RWPE2 (cell line): ENCODE results near the gene PCGF3.

ENCODE experiments used
- ATAC-seq: fragments of 200-7000 bp; cut with Tn5 transposase; 3 replicates; pipeline ENCODE4 v1.9.1; 2021; ENCODE audit warnings: low read depth
- DNase-seq: peaks from one replicate; pipeline ENCODE4 v3.0.0-alpha.2; 2020; ENCODE audit warnings: low spot score
- H3K27ac ChIP-seq: fragments of 450-650 bp; 2 replicates; pipeline ENCODE4 v1.5.1; 2017; ENCODE audit warnings: mild to moderate bottlenecking; ENCODE audit not compliant: poor library complexity, severe bottlenecking
- H3K27me3 ChIP-seq: fragments of 250-450 bp; sonication (Bioruptor Pico); 2 replicates; pipeline ENCODE4 v1.5.1; 2021; ENCODE audit warnings: mild to moderate bottlenecking, moderate library complexity; ENCODE audit not compliant: insufficient read depth, poor library complexity, severe bottlenecking
- H3K36me3 ChIP-seq: fragments of 250-450 bp; sonication (Bioruptor Pico); 2 replicates; pipeline ENCODE4 v1.5.1; 2020; ENCODE audit warnings: low read depth, mild to moderate bottlenecking, moderate library complexity
- H3K4me1 ChIP-seq: fragments of 250-450 bp; sonication (Bioruptor Pico); 2 replicates; pipeline ENCODE4 v1.5.1; 2021; ENCODE audit warnings: mild to moderate bottlenecking, moderate library complexity; ENCODE audit not compliant: insufficient read depth, poor library complexity, severe bottlenecking
- H3K4me3 ChIP-seq: fragments of 250-450 bp; sonication (Bioruptor Pico); 2 replicates; pipeline ENCODE4 v1.5.1; 2021; ENCODE audit warnings: mild to moderate bottlenecking, moderate library complexity; ENCODE audit not compliant: severe bottlenecking
- H3K9me3 ChIP-seq: fragments of 250-450 bp; sonication (Bioruptor Pico); 2 replicates; pipeline ENCODE4 v1.5.1; 2021; ENCODE audit warnings: mild to moderate bottlenecking, moderate library complexity; ENCODE audit not compliant: severe bottlenecking
- CTCF ChIP-seq: fragments of 450-650 bp; IDR thresholded peaks from one replicate; pipeline ENCODE4 v1.5.1; 2017; ENCODE audit warnings: mild to moderate bottlenecking, moderate library complexity; ENCODE audit not compliant: poor library complexity, severe bottlenecking

The PCGF3 gene

GRCh38 chr4:787561-787981, 81.9 kb downstream of the PCGF3 start:
- no peak for ATAC-seq
- no peaks in the 10 kb centered on the region for H3K36me3 ChIP-seq
- no peaks in the 10 kb centered on the region for H3K4me1 ChIP-seq
- no peak for TF ChIP-seq CTCF
- H3K27me3 ChIP-seq: peaks cover 14% of the 10 kb centered on the region
- H3K27ac ChIP-seq: no peak overlapping the region
- H3K4me3 ChIP-seq: no peak overlapping the region
- H3K9me3 ChIP-seq: no peaks in the 10 kb centered on the region
- no peak for DNase-seq

GRCh38 chr4:788006-788635, 82.5 kb downstream of the PCGF3 start:
- Histone ChIP-seq H3K27ac (no peak overlapping the region), H3K9me3 (no peaks in the 10 kb centered on the region), H3K27me3 (peaks cover 15% of the 10 kb centered on the region), H3K4me1 (no peaks in the 10 kb centered on the region), H3K4me3 (no peak overlapping the region), H3K36me3 (no peaks in the 10 kb centered on the region)
- TF ChIP-seq CTCF: no peak
- no peak for DNase-seq
- ATAC-seq: no peak

- TF ChIP-seq CTCF: no peak
- ATAC-seq: no peak
These were observed 83.1 kb downstream of the PCGF3 start for GRCh38 chr4:788636-789297.

DNA sequence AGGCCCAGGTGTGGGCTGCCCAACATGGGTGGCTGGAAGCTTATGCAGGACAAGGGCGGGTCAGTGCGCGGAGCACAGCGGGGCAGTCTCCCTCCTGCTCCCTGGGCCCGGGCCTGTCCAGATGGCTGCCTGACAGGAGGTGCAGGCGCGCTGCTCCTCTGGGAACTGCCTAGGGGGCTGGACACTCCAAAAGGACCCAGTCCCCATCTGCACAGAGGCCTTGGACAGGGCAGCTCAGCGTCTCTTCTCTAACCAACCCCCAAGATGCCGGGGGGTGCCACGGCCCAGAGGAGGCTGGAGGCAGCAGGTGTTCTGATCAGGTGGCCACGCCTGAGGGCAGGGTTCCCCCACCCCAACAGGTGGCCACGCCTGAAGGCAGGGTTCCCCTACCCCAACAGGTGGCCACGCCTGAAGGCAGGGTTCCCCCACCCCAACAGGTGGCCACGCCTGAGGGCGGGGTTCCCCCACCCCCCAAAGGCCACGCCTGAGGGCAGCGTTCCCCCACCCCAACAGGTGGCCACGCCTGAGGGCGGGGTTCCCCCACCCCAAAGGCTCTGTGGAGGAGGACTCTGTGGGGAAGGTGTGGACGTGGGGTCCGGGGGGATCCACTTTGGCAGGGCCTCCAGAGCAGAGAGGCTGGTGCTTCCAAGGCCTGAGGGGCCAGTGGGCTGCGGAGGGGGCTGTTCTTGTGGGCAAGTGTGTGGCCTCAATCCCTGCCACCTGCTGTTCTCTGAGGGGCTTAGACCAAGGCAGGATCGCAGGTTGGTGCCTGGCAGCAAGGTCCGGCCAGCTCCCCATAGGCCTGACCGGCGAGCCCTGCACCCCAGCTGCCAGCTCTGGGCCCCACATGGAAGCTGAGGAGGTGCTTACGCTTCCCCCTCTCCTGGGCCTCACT, 84.2 kb downstream of the PCGF3 start:
- H3K4me3 ChIP-seq: no peak overlapping the region
- H3K4me1 ChIP-seq: no peaks in the 10 kb centered on the region
- H3K36me3 ChIP-seq: no peaks in the 10 kb centered on the region
- no peak for TF ChIP-seq CTCF
- H3K27ac ChIP-seq: no peak overlapping the region
- ATAC-seq (no peak), DNase-seq (no peak)
- H3K27me3 ChIP-seq: peaks cover 24% of the 10 kb centered on the region
- no peaks in the 10 kb centered on the region for H3K9me3 ChIP-seq

More at GRCh38 chr4:788636-789297, 83.1 kb downstream of the PCGF3 start:
- no peaks in the 10 kb centered on the region for H3K36me3 ChIP-seq
- H3K27ac ChIP-seq: no peak overlapping the region
- no peaks in the 10 kb centered on the region for H3K9me3 ChIP-seq
- H3K27me3 ChIP-seq: peaks cover 15% of the 10 kb centered on the region
- H3K4me1 ChIP-seq: no peaks in the 10 kb centered on the region
- H3K4me3 ChIP-seq: no peak overlapping the region
- no peak for DNase-seq
